Measurements from ENCODE around the gene SURF6. TPM values are rescaled to one million over a fixed set of nuclear protein-coding genes. Genes with fewer than 3 reads are reported as not detected.
A peak's percentile ranks its signal among the peaks of the same experiment; 100 is the strongest.

Gene SURF6
- polyA plus RNA-seq, 3 donors: 0.75 to 12.9 (median 2.9) TPM

DNA sequence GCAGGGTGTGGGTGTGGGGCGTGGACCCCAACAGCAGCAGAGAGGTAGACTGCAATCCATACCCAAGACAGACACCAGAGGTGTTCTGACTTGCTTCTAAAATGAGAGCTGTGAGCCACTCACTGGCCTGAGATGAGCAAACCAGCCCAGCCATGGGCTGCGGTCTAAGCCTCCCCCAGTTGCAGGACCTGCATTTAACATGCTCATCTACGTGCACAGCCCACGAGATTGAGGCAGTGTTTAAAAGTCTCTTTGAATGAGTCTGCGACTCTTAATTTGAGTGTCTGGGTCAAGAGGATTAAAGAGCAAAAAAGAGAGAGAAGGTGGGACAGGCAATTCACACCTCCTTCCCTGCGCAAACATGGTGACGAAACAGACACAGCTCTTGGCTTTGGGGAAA is 33.9 kb upstream of the SURF6 start:
- no peak for DNase-seq
- peaks cover 100% of the 10 kb centered on the region for H3K79me2 ChIP-seq (ENCODE audit: insufficient read depth, low read length)
- H3K9ac ChIP-seq (ENCODE audit: insufficient read depth, low read length, poor library complexity, severe bottlenecking): no peak overlapping the region
- no peak overlapping the region for H2AFZ ChIP-seq (ENCODE audit: insufficient read depth, low read depth, low read length, poor library complexity, severe bottlenecking)
- 92% methylated on average over 2 of the region's 7 CpGs for WGBS (ENCODE audit: insufficient coverage)
- peak overlapping the region in 1 of 2 donors; percentile 58 for H3K27ac ChIP-seq (ENCODE audit: low read depth in 1 of 2, low read length in 2 of 2)
- no peaks in the 10 kb centered on the region for H3K27me3 ChIP-seq (ENCODE audit: control insufficient read depth in 2 of 2, insufficient read depth in 2 of 2, low read length in 2 of 2)
- H3K9me3 Mint-ChIP-seq: no peaks in the 10 kb centered on the region
- H3K27ac Mint-ChIP-seq: peak overlapping the region in 3 of 7 donors; percentile 44 to 72 (median 60)
- H3K4me2 ChIP-seq (replicated peaks; ENCODE audit: extremely low read depth, low read length, poor library complexity, severe bottlenecking): no peak overlapping the region
- no peaks in the 10 kb centered on the region for H3K27me3 Mint-ChIP-seq (ENCODE audit: low read depth in 3 of 3)
- H3K36me3 Mint-ChIP-seq: peaks cover 56 to 77% of the 10 kb centered on the region in 2 donors
- H4K20me1 ChIP-seq (ENCODE audit: insufficient read depth, low read length): peaks cover 99% of the 10 kb centered on the region
- TF ChIP-seq, protein P1, sequence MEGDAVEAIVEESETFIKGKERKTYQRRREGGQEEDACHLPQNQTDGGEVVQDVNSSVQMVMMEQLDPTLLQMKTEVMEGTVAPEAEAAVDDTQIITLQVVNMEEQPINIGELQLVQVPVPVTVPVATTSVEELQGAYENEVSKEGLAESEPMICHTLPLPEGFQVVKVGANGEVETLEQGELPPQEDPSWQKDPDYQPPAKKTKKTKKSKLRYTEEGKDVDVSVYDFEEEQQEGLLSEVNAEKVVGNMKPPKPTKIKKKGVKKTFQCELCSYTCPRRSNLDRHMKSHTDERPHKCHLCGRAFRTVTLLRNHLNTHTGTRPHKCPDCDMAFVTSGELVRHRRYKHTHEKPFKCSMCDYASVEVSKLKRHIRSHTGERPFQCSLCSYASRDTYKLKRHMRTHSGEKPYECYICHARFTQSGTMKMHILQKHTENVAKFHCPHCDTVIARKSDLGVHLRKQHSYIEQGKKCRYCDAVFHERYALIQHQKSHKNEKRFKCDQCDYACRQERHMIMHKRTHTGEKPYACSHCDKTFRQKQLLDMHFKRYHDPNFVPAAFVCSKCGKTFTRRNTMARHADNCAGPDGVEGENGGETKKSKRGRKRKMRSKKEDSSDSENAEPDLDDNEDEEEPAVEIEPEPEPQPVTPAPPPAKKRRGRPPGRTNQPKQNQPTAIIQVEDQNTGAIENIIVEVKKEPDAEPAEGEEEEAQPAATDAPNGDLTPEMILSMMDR (IDR thresholded peaks at IDR 0.05): no peak
- intact Hi-C loops (cut with micrococcal nuclease): loop anchor here in 1 of 2 donors (10.0 kb wide), 1 partner anchor 335 kb away; the partner anchor contains the start of gene GTF3C5
- no peak overlapping the region for H3K4me3 ChIP-seq (replicated peaks in 1 of 3; ENCODE audit: low read depth in 2 of 3, low read length in 3 of 3)
- peaks cover 52% of the 10 kb centered on the region for H3K4me1 Mint-ChIP-seq
- H3K9me3 ChIP-seq (replicated peaks in 1 of 2; ENCODE audit: control insufficient read depth in 1 of 2, insufficient read depth in 1 of 2, low read length in 2 of 2): no peaks in the 10 kb centered on the region
- H3K4me1 ChIP-seq (ENCODE audit: control insufficient read depth in 1 of 2, insufficient read depth in 2 of 2, low read length in 2 of 2): peaks cover 12 to 37% of the 10 kb centered on the region in 2 donors
- peaks cover 62 to 76% of the 10 kb centered on the region in 2 donors for H3K36me3 ChIP-seq (replicated peaks in 1 of 2; ENCODE audit: control insufficient read depth in 1 of 2, insufficient read depth in 2 of 2, low read length in 2 of 2)
- no peak overlapping the region for H3K4me3 Mint-ChIP-seq

DNA sequence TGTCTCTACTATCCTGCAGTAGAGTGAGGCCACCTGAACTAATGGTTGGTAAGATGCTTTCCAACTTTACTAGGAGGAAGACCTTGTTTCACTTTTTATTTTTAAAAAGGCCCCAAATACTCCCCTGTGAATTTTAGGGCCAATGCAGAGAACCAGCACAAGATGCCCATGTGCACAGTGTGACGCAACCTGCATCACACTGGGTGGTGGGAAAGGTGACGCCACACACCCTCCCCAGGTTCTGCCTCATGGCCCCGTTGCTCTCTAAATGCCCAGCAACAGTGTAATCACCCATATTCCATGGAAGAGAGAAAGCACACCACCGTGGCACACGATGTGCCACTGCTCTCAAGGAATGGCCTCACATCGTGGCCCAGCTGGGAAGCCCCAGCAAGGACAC is 33.4 kb upstream of the SURF6 start:
- no peaks in the 10 kb centered on the region for H3K27me3 Mint-ChIP-seq (ENCODE audit: low read depth in 3 of 3)
- no peak overlapping the region for H2AFZ ChIP-seq (ENCODE audit: insufficient read depth, low read depth, low read length, poor library complexity, severe bottlenecking)
- peaks cover 58 to 82% of the 10 kb centered on the region in 2 donors for H3K36me3 Mint-ChIP-seq
- H3K4me1 ChIP-seq (ENCODE audit: control insufficient read depth in 1 of 2, insufficient read depth in 2 of 2, low read length in 2 of 2): peaks cover 7 to 32% of the 10 kb centered on the region in 2 donors
- H3K4me3 ChIP-seq (replicated peaks in 1 of 3; ENCODE audit: low read depth in 2 of 3, low read length in 3 of 3): no peak overlapping the region
- WGBS (ENCODE audit: insufficient coverage): 100% methylated on average over 1 of the region's 6 CpGs
- peak overlapping the region in 1 of 2 donors; percentile 58 for H3K27ac ChIP-seq (ENCODE audit: low read depth in 1 of 2, low read length in 2 of 2)
- H3K79me2 ChIP-seq (ENCODE audit: insufficient read depth, low read length): peaks cover 98% of the 10 kb centered on the region
- peaks cover 47% of the 10 kb centered on the region for H3K4me1 Mint-ChIP-seq
- TF ChIP-seq, protein P1 (IDR thresholded peaks at IDR 0.05): no peak
- peaks cover 99% of the 10 kb centered on the region for H4K20me1 ChIP-seq (ENCODE audit: insufficient read depth, low read length)
- no peak overlapping the region for H3K4me2 ChIP-seq (replicated peaks; ENCODE audit: extremely low read depth, low read length, poor library complexity, severe bottlenecking)
- no peaks in the 10 kb centered on the region for H3K9me3 Mint-ChIP-seq
- H3K4me3 Mint-ChIP-seq: no peak overlapping the region
- intact Hi-C loops (cut with micrococcal nuclease): no loop called here
- H3K9ac ChIP-seq (ENCODE audit: insufficient read depth, low read length, poor library complexity, severe bottlenecking): no peak overlapping the region
- no peaks in the 10 kb centered on the region for H3K27me3 ChIP-seq (ENCODE audit: control insufficient read depth in 2 of 2, insufficient read depth in 2 of 2, low read length in 2 of 2)
- H3K36me3 ChIP-seq (replicated peaks in 1 of 2; ENCODE audit: control insufficient read depth in 1 of 2, insufficient read depth in 2 of 2, low read length in 2 of 2): peaks cover 64 to 81% of the 10 kb centered on the region in 2 donors
- H3K27ac Mint-ChIP-seq: peak overlapping the region in 6 of 7 donors; percentile 12 to 72 (median 38)
- no peaks in the 10 kb centered on the region for H3K9me3 ChIP-seq (replicated peaks in 1 of 2; ENCODE audit: control insufficient read depth in 1 of 2, insufficient read depth in 1 of 2, low read length in 2 of 2)
- no peak for DNase-seq
